ENCODE measurements around the gene TUBA4A. TPM values are rescaled to one million over a fixed set of nuclear protein-coding genes. Genes with fewer than 3 reads are reported as not detected.

The TUBA4A gene
- total and polyA plus RNA-seq, 9 donors: 7.9 to 53.6 (median 16.5) TPM

- 29 to 33% (median 29%) methylated on average over 7 of the region's 7 CpGs for WGBS, 3 donors
- no peak for TF ChIP-seq CTCF (IDR thresholded peaks at IDR 0.05)
- no peak for TF ChIP-seq EP300 (IDR thresholded peaks at IDR 0.05)
- no peak for TF ChIP-seq POLR2A (IDR thresholded peaks at IDR 0.05)
- no peaks in the 10 kb centered on the region for H3K27me3 ChIP-seq
- peak overlapping the region in 1 of 2 donors; percentile 71 for H3K27ac ChIP-seq
- no peaks in the 10 kb centered on the region for H3K36me3 ChIP-seq
- no peaks in the 10 kb centered on the region for H3K9me3 ChIP-seq
- no peak overlapping the region for H3K4me3 ChIP-seq
- intact Hi-C loops (cut with DNase I): loop anchor here in 1 of 4 donors (10.0 kb wide), 1 partner anchor 45 kb away; no protein-coding TSS in a partner anchor
- peak; percentile 63 to 80 (median 73) for DNase-seq
- H3K4me1 ChIP-seq (ENCODE audit: insufficient read depth): peaks cover 27% of the 10 kb centered on the region
Measured at GRCh38 chr2:219249203-219249980, 4.3 kb downstream of the TUBA4A start.

GRCh38 chr2:219248845-219249202 is 4.9 kb downstream of the TUBA4A start:
- no peak overlapping the region for H3K4me3 ChIP-seq
- H3K36me3 ChIP-seq: no peaks in the 10 kb centered on the region
- intact Hi-C loops (cut with DNase I): loop anchor here in 1 of 4 donors (10.0 kb wide), 1 partner anchor 46 kb away; no protein-coding TSS in a partner anchor
- peak overlapping the region in 1 of 2 donors; percentile 71 for H3K27ac ChIP-seq
- H3K4me1 ChIP-seq (ENCODE audit: insufficient read depth): peaks cover 23% of the 10 kb centered on the region
- H3K27me3 ChIP-seq: no peaks in the 10 kb centered on the region
- H3K9me3 ChIP-seq: no peaks in the 10 kb centered on the region
- WGBS, 3 donors: 66 to 79% (median 73%) methylated on average over 2 of the region's 2 CpGs
- TF ChIP-seq EP300 (IDR thresholded peaks at IDR 0.05) (no peak), CTCF (IDR thresholded peaks at IDR 0.05) (no peak), POLR2A (IDR thresholded peaks at IDR 0.05) (no peak)
- DNase-seq: no peak

GRCh38 chr2:219247678-219248642 is 5.8 kb downstream of the TUBA4A start:
- TF ChIP-seq CTCF (IDR thresholded peaks at IDR 0.05): no peak
- TF ChIP-seq EP300 (IDR thresholded peaks at IDR 0.05): no peak
- no peak for TF ChIP-seq POLR2A (IDR thresholded peaks at IDR 0.05)
- no peak for DNase-seq
- H3K4me1 ChIP-seq (ENCODE audit: insufficient read depth): peaks cover 23% of the 10 kb centered on the region
- 85 to 91% (median 89%) methylated on average over 17 of the region's 17 CpGs for WGBS, 3 donors
- H3K4me3 ChIP-seq: no peak overlapping the region
- no peaks in the 10 kb centered on the region for H3K9me3 ChIP-seq
- H3K27ac ChIP-seq: no peak overlapping the region
- intact Hi-C loops (cut with DNase I): loop anchor here in 1 of 4 donors (10.0 kb wide), 1 partner anchor 47 kb away; no protein-coding TSS in a partner anchor
- H3K36me3 ChIP-seq: no peaks in the 10 kb centered on the region
- H3K27me3 ChIP-seq: no peaks in the 10 kb centered on the region

GRCh38 chr2:219246559-219246958 is 7.2 kb downstream of the TUBA4A start:
- intact Hi-C loops (cut with DNase I): loop anchor here in 1 of 4 donors (10.0 kb wide), 1 partner anchor 48 kb away; no protein-coding TSS in a partner anchor
- Histone ChIP-seq H3K27me3 (no peaks in the 10 kb centered on the region), H3K9me3 (no peaks in the 10 kb centered on the region), H3K4me3 (no peak overlapping the region), H3K4me1 (ENCODE audit: insufficient read depth) (peaks cover 21% of the 10 kb centered on the region), H3K27ac (no peak overlapping the region), H3K36me3 (no peaks in the 10 kb centered on the region)
- no peak for DNase-seq
- TF ChIP-seq EP300 (IDR thresholded peaks at IDR 0.05) (no peak), POLR2A (IDR thresholded peaks at IDR 0.05) (no peak), CTCF (IDR thresholded peaks at IDR 0.05) (no peak)
- 89 to 93% (median 92%) methylated on average over 10 of the region's 10 CpGs for WGBS, 3 donors
